HepG2 (cell line): ENCODE measurements around the gene LDB3. TPM values are rescaled to one million over a fixed set of nuclear protein-coding genes. Genes with fewer than 3 reads are reported as not detected.

ENCODE experiments used
- ATAC-seq: fragments of 200-7000 bp; cut with Tn5 transposase; 3 replicates; pipeline ENCODE4 v1.9.1; 2020; ENCODE audit warnings: mild to moderate bottlenecking, moderate library complexity
- BruUV-seq: library from RNA; stranded (reverse); fragments of 400-500 nt; replicated peaks from 2 replicates; lab custom pipeline; 2021; lab: Mats Ljungman, UMichigan
- CTCF ChIA-PET: fragments of 300-600 bp; formaldehyde crosslinking; extraction: SDS; loops from one replicate; lab custom pipeline; 2021; ENCODE audit warnings: low total read pairs, inconsistent platforms, low intra/inter-chr PET ratio; lab: Yijun Ruan, JAX
- POLR2A ChIA-PET: fragments of 350-600 bp; sonication (Branson Sonifier 250); formaldehyde crosslinking; loops from one replicate; lab custom pipeline; 2020; ENCODE audit warnings: antibody characterized with exemption, inconsistent platforms; lab: Yijun Ruan, JAX
- DNase-seq: peaks from one replicate; pipeline ENCODE4 v3.0.0-alpha.2; 2015; ENCODE audit warnings: low spot score
- FAIRE-seq: peaks from 3 replicates; lab custom pipeline; 2011; peaks lifted over from hg19 to GRCh38; lab: Jason Lieb, UNC
- H2AFZ ChIP-seq: one replicate; pipeline ENCODE4 v1.6.1; 2011; ENCODE audit warnings: low read length, inconsistent platforms
- H3K27ac ChIP-seq: fragments of 300-600 bp; 3 replicates; pipeline ENCODE4 v1.8.0; 2011; ENCODE audit warnings: mixed run types, mild to moderate bottlenecking, mixed read lengths, low read length, inconsistent platforms; ENCODE audit not compliant: insufficient read depth; ENCODE audit errors: extremely low read length
- H3K27me3 ChIP-seq, 2 experiments: fragments of 200-600 bp in 1 of 2; 2 replicates in 1 of 2; 3 replicates in 1 of 2; pipeline versions ENCODE4 v1.6.0 to v1.8.0; 2011; ENCODE audit warnings: low read length in 2 of 2, mild to moderate bottlenecking in 2 of 2, moderate library complexity in 2 of 2, inconsistent platforms in 1 of 2; ENCODE audit not compliant: insufficient read depth in 2 of 2, control insufficient read depth in 1 of 2
- H3K36me3 ChIP-seq, 2 experiments: fragments of 200-600 bp in 1 of 2; replicated peaks in 1 of 2; 2 replicates in 1 of 2; 3 replicates in 1 of 2; pipeline versions ENCODE4 v1.5.1 to v1.8.0; 2011; ENCODE audit warnings: low read length in 2 of 2, inconsistent platforms in 1 of 2; ENCODE audit not compliant: insufficient read depth in 2 of 2, control insufficient read depth in 1 of 2
- H3K4me1 ChIP-seq: 2 replicates; pipeline ENCODE4 v1.5.1; 2012; ENCODE audit warnings: low read length, inconsistent platforms; ENCODE audit not compliant: insufficient read depth
- H3K4me2 ChIP-seq: 2 replicates; pipeline ENCODE4 v1.6.0; 2011; ENCODE audit warnings: low read depth, low read length, inconsistent platforms
- H3K4me3 ChIP-seq, 3 experiments: fragments of 200-600 bp in 1 of 3; sonication (generic), shearing (Covaris generic) in 1 of 3; replicated peaks in 1 of 3; 2 replicates each; pipeline ENCODE4 v1.5.1; 2011 to 2016; ENCODE audit warnings: low read length in 3 of 3, inconsistent platforms in 2 of 3, low read depth in 2 of 3, mild to moderate bottlenecking in 2 of 3, control low read depth in 1 of 3, mixed read lengths in 1 of 3; ENCODE audit not compliant: insufficient read depth in 1 of 3
- H3K79me2 ChIP-seq: one replicate; pipeline ENCODE4 v1.6.1; 2011; ENCODE audit warnings: low read length, inconsistent platforms; ENCODE audit not compliant: insufficient read depth
- H3K9ac ChIP-seq: 2 replicates; pipeline ENCODE4 v1.6.0; 2011; ENCODE audit warnings: mild to moderate bottlenecking, low read depth, low read length, inconsistent platforms; ENCODE audit not compliant: insufficient read depth
- H3K9me3 ChIP-seq: 2 replicates; pipeline ENCODE4 v1.5.1; 2012; ENCODE audit warnings: mild to moderate bottlenecking, low read length
- H4K20me1 ChIP-seq: 2 replicates; pipeline ENCODE4 v1.6.0; 2011; ENCODE audit warnings: inconsistent platforms, mild to moderate bottlenecking, low read length, moderate library complexity; ENCODE audit not compliant: insufficient read depth
- ARNT ChIP-seq: fragments of 450-650 bp; IDR thresholded peaks from 2 replicates; pipeline ENCODE4 v1.6.1; 2017
- FOXA3 ChIP-seq: IDR thresholded peaks from 2 replicates; pipeline ENCODE4 v1.6.1; 2016; ENCODE audit warnings: missing genetic modification reagents, missing compliant biosample characterization
- GABPB1 ChIP-seq: IDR thresholded peaks from 2 replicates; pipeline ENCODE4 v1.6.1; 2016; ENCODE audit warnings: mild to moderate bottlenecking, missing genetic modification reagents, moderate library complexity, missing compliant biosample characterization
- HNF4G ChIP-seq, 2 experiments: sonication (generic) in 1 of 2; formaldehyde crosslinking in 1 of 2; IDR thresholded peaks; 2 replicates each; pipeline versions ENCODE4 v1.4.0 to v1.6.1; 2011 to 2020; ENCODE audit warnings: borderline replicate concordance in 2 of 2, low read depth in 2 of 2, mild to moderate bottlenecking in 2 of 2, low read length in 1 of 2, missing genetic modification reagents in 1 of 2, moderate library complexity in 1 of 2
- IKZF1 ChIP-seq: fragments of 450-650 bp; IDR thresholded peaks from 2 replicates; pipeline ENCODE4 v1.7.1; 2016
- KDM3A ChIP-seq: IDR thresholded peaks from 2 replicates; pipeline ENCODE4 v1.6.1; 2018; ENCODE audit warnings: low read depth, missing compliant biosample characterization
- MAFF ChIP-seq: IDR thresholded peaks from 2 replicates; pipeline ENCODE4 v1.6.1; 2011; ENCODE audit warnings: low read depth, low read length, improper control_type of control experiment
- MAFK ChIP-seq, 2 experiments: IDR thresholded peaks in 1 of 2; conservative IDR thresholded peaks in 1 of 2; 2 replicates each; pipeline ENCODE4 v1.6.1; 2011; ENCODE audit warnings: improper control_type of control experiment in 2 of 2, low read length in 2 of 2
- MAX ChIP-seq: IDR thresholded peaks from 2 replicates; pipeline ENCODE4 v1.6.1; 2012; ENCODE audit warnings: inconsistent platforms
- NFATC3 ChIP-seq: sonication (generic); formaldehyde crosslinking; IDR thresholded peaks from 2 replicates; pipeline ENCODE4 v1.5.1; 2020; ENCODE audit warnings: mild to moderate bottlenecking, missing genetic modification reagents
- NFE2L2 ChIP-seq: fragments of 150-350 bp; IDR thresholded peaks from 2 replicates; pipeline ENCODE4 v1.6.1; 2014; ENCODE audit warnings: low read length
- NR2F2 ChIP-seq: IDR thresholded peaks from 2 replicates; pipeline ENCODE4 v1.6.1; 2012; ENCODE audit warnings: low read depth, inconsistent platforms, borderline replicate concordance
- PAX8 ChIP-seq: sonication (generic); formaldehyde crosslinking; IDR thresholded peaks from 2 replicates; pipeline ENCODE4 v1.8.0; 2022; ENCODE audit warnings: mild to moderate bottlenecking, missing genetic modification reagents, borderline replicate concordance
- PBX2 ChIP-seq: IDR thresholded peaks from 2 replicates; pipeline ENCODE4 v1.6.1; 2016; ENCODE audit warnings: control low read depth
- PPARG ChIP-seq: conservative IDR thresholded peaks from 2 replicates; pipeline ENCODE4 v1.6.1; 2016; ENCODE audit warnings: missing biosample characterization, missing genetic modification reagents
- RXRB ChIP-seq: IDR thresholded peaks from 2 replicates; pipeline ENCODE4 v1.6.1; 2016; ENCODE audit warnings: borderline replicate concordance, missing genetic modification reagents, missing compliant biosample characterization
- SALL1 ChIP-seq: sonication (generic); formaldehyde crosslinking; IDR thresholded peaks from 2 replicates; pipeline ENCODE4 v1.8.0; 2022; ENCODE audit warnings: mild to moderate bottlenecking, missing genetic modification reagents
- SMAD9 ChIP-seq: sonication (generic); formaldehyde crosslinking; IDR thresholded peaks from 2 replicates; pipeline ENCODE4 v1.5.1; 2020; ENCODE audit warnings: mild to moderate bottlenecking, missing genetic modification reagents
- SPEN ChIP-seq: sonication (generic); formaldehyde crosslinking; IDR thresholded peaks from 2 replicates; pipeline ENCODE4 v1.5.1; 2020; ENCODE audit warnings: low read depth, mild to moderate bottlenecking, missing genetic modification reagents
- ZNF720 ChIP-seq: sonication (generic); formaldehyde crosslinking; IDR thresholded peaks from 2 replicates; pipeline ENCODE4 v1.4.0; 2020; ENCODE audit warnings: missing genetic modification reagents
- ZNF776 ChIP-seq: sonication (generic); formaldehyde crosslinking; IDR thresholded peaks from 2 replicates; pipeline ENCODE4 v1.4.0; 2020; ENCODE audit warnings: mild to moderate bottlenecking, missing genetic modification reagents
- WGBS: methylation state at CpG from one replicate; pipeline ENCODE4 v1.1.6; 2017; ENCODE audit warnings: low lambda C conversion rate; 5-methylcytosine and 5-hydroxymethylcytosine counted together
- in situ Hi-C: cut with HindIII; loops from 2 replicates; pipeline ENCODE4 v1.10.0; 2017; ENCODE audit warnings: low pct_unique_long_range_greater_than_20kb; ENCODE audit not compliant: extremely low pct_ligation_motif_present
- intact Hi-C: fragments of 100-400 bp; cut with micrococcal nuclease; formaldehyde crosslinking; loops from one replicate; pipeline ENCODE4 v1.10.0; 2022; ENCODE audit not compliant: unreplicated experiment
- polyA plus RNA-seq, 8 experiments: library from polyadenylated mRNA; depleted of rRNA in 3 of 8; stranded (reverse) in 7 of 8; unstranded in 1 of 8; fragments of >200 nt; fragmentation: Illumina TruSeq in 4 of 8; extraction: Trizol in 4 of 8; gene quantifications; 2 replicates each; pipeline versions ENCODE4 v1.2.1 to v1.2.3, GENCODE V29; 2011 to 2016; ENCODE audit warnings: low read depth in 4 of 8, missing spikeins in 1 of 8, mixed read lengths in 1 of 8; ENCODE audit not compliant: insufficient read depth in 1 of 8
- total RNA-seq, 5 experiments: library from RNA; depleted of rRNA; stranded (reverse); fragments of >200 nt; fragmentation: Illumina TruSeq; extraction: Trizol; gene quantifications; 2 replicates each; pipeline ENCODE4 v1.2.3, GENCODE V29; 2016; ENCODE audit warnings: low read depth in 1 of 5
- TF ChIP-seq, protein P1 (sequence below): sonication (generic); formaldehyde crosslinking; conservative IDR thresholded peaks from 2 replicates; pipeline ENCODE4 v1.4.0; 2020; ENCODE audit warnings: mild to moderate bottlenecking, missing genetic modification reagents, moderate library complexity

The LDB3 gene
- total and polyA plus RNA-seq, 2 of the 13 experiments (the other 11 are each of a cell fraction or from before 2014, with no cell fraction given) = not detected

DNA sequence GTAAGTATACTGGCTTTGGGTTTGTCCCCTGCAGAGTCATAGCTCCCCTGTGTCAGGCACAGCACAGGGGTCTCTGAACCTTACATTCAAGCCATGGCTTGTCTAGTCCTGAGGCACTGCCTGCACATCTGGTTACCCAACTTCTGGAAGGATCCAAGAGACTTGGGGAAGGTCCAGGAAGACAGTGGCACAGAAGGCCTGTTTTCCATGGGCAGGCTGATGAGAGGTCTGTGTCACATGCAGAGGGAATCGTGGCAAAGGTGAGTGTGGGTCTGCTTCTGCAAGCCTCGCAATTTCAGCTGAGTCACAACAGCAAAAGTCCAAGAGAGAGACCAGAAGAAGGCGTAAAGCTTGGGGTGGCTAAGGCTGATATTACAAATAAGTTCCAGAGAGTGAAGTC is 59.7 kb downstream of the LDB3 start:
- 6% methylated on average over 3 of the region's 3 CpGs for WGBS
- TF ChIP-seq NR2F2 = no peak
- no peak for TF ChIP-seq ZNF776 (CRISPR knock-in tag)
- peak; percentile 37 for TF ChIP-seq SALL1
- 0 out of 2 replicates have a peak, but pooled peaks have one; percentile 50 for TF ChIP-seq PPARG (CRISPR knock-in tag)
- no peak for TF ChIP-seq HNF4G (IDR thresholded peaks at IDR 0.05; ENCODE audit: borderline replicate concordance, low read depth, low read length)
- no peak for TF ChIP-seq HNF4G (CRISPR knock-in tag; IDR thresholded peaks at IDR 0.05; ENCODE audit: borderline replicate concordance, low read depth)
- TF ChIP-seq FOXA3 (CRISPR knock-in tag) = no peak
- TF ChIP-seq GABPB1 (CRISPR knock-in tag) = no peak
- no peak for TF ChIP-seq ARNT
- TF ChIP-seq NFE2L2 = peak; percentile 62; the same call in 1 of the 2 replicates
- TF ChIP-seq SPEN (CRISPR knock-in tag) = peak; percentile 25; the same call in 1 of the 2 replicates
- TF ChIP-seq ZNF720 (CRISPR knock-in tag) = no peak
- TF ChIP-seq, protein P1, sequence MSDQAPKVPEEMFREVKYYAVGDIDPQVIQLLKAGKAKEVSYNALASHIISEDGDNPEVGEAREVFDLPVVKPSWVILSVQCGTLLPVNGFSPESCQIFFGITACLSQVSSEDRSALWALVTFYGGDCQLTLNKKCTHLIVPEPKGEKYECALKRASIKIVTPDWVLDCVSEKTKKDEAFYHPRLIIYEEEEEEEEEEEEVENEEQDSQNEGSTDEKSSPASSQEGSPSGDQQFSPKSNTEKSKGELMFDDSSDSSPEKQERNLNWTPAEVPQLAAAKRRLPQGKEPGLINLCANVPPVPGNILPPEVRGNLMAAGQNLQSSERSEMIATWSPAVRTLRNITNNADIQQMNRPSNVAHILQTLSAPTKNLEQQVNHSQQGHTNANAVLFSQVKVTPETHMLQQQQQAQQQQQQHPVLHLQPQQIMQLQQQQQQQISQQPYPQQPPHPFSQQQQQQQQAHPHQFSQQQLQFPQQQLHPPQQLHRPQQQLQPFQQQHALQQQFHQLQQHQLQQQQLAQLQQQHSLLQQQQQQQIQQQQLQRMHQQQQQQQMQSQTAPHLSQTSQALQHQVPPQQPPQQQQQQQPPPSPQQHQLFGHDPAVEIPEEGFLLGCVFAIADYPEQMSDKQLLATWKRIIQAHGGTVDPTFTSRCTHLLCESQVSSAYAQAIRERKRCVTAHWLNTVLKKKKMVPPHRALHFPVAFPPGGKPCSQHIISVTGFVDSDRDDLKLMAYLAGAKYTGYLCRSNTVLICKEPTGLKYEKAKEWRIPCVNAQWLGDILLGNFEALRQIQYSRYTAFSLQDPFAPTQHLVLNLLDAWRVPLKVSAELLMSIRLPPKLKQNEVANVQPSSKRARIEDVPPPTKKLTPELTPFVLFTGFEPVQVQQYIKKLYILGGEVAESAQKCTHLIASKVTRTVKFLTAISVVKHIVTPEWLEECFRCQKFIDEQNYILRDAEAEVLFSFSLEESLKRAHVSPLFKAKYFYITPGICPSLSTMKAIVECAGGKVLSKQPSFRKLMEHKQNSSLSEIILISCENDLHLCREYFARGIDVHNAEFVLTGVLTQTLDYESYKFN = 0 out of 2 replicates have a peak, but pooled peaks have one; percentile 23
- peak; percentile 44; the same call in 1 of the 2 replicates for TF ChIP-seq RXRB (CRISPR knock-in tag)
- TF ChIP-seq MAX = no peak
- TF ChIP-seq KDM3A (CRISPR knock-in tag) = no peak
- peak; percentile 18 to 35; a peak in 1 of 4 replicates for TF ChIP-seq MAFK (conservative IDR thresholded peaks at IDR 0.05 in 1 of 2, IDR thresholded peaks at IDR 0.05 in 1 of 2; ENCODE audit: low read length in 2 of 2)
- no peak for TF ChIP-seq SMAD9 (CRISPR knock-in tag)
- no peak for TF ChIP-seq PAX8 (CRISPR knock-in tag)
- peak; percentile 30; the same call in 1 of the 2 replicates for TF ChIP-seq MAFF
- TF ChIP-seq PBX2 (CRISPR knock-in tag) = no peak
- no peak for TF ChIP-seq NFATC3 (CRISPR knock-in tag)
- TF ChIP-seq IKZF1 = no peak
- TF ChIP-seq, all 625 proteins: peak for 8
- peak; percentile 14 for ATAC-seq

More for the DNA sequence above, 59.7 kb downstream of the LDB3 start:
- CTCF ChIA-PET = no interaction called here
- BruUV-seq = no TSS peak
- intact Hi-C loops = no loop called here
- Histone ChIP-seq H3K27ac (no peak overlapping the region), H3K4me3 (peak overlapping the region in 1 of 3 experiments; percentile 40; a peak in 1 of 6 replicates), H3K36me3 (no peaks in the 10 kb centered on the region), H3K4me2 (peak overlapping the region; percentile 70), H3K27me3 (peaks cover 2 to 8% of the 10 kb centered on the region in 2 experiments; a peak in 2 of 5 replicates), H3K79me2 (no peaks in the 10 kb centered on the region), H3K9me3 (no peaks in the 10 kb centered on the region), H3K9ac (no peak overlapping the region), H3K4me1 (peaks cover 40% of the 10 kb centered on the region), H2AFZ (peak overlapping the region; percentile 72), H4K20me1 (no peaks in the 10 kb centered on the region)
- DNase-seq (peak; percentile 38), FAIRE-seq (peak; percentile 23)
- POLR2A ChIA-PET = interaction anchor here (1.5 kb wide), 1 partner anchor 28 kb away, joined by 5 read pairs; the partner anchor contains the start of gene BMPR1A
- in situ Hi-C loops = no loop called here
